ENCODE results near the gene ATP8A2.
A peak's percentile ranks its signal among the peaks of the same experiment; 100 is the strongest.

ATP8A2 gene

GRCh38 chr13:25466880-25467279 is 95.1 kb downstream of the ATP8A2 start:
- no peak overlapping the region for H3K4me3 ChIP-seq (ENCODE audit: low read depth, low read length)
- in situ Hi-C loops (cut with HindIII; ENCODE audit: low sequenced_read_pairs) = no loop called here
- no peak for DNase-seq (ENCODE audit: low read depth, low spot score)
- TF ChIP-seq CTCF (IDR thresholded peaks at IDR 0.05; ENCODE audit: low read depth, low read length) = no peak

- in situ Hi-C loops (cut with HindIII; ENCODE audit: low sequenced_read_pairs) = no loop called here
- TF ChIP-seq CTCF (IDR thresholded peaks at IDR 0.05; ENCODE audit: low read depth, low read length) = no peak
- DNase-seq (ENCODE audit: low read depth, low spot score) = peak; percentile 10
- H3K4me3 ChIP-seq (ENCODE audit: low read depth, low read length) = peak overlapping the region; percentile 6
These were observed 96.8 kb downstream of the ATP8A2 start for GRCh38 chr13:25468325-25469168.

- no peak overlapping the region for H3K4me3 ChIP-seq (ENCODE audit: low read depth, low read length)
- in situ Hi-C loops (cut with HindIII; ENCODE audit: low sequenced_read_pairs) = no loop called here
- no peak for DNase-seq (ENCODE audit: low read depth, low spot score)
- TF ChIP-seq CTCF (IDR thresholded peaks at IDR 0.05; ENCODE audit: low read depth, low read length) = no peak
These were observed 97.4 kb downstream of the ATP8A2 start for GRCh38 chr13:25469169-25469525.

- no peak for DNase-seq (ENCODE audit: low read depth, low spot score)
- no peak for TF ChIP-seq CTCF (IDR thresholded peaks at IDR 0.05; ENCODE audit: low read depth, low read length)
- H3K4me3 ChIP-seq (ENCODE audit: low read depth, low read length) = no peak overlapping the region
- in situ Hi-C loops (cut with HindIII; ENCODE audit: low sequenced_read_pairs) = no loop called here
These were observed 102.1 kb downstream of the ATP8A2 start for GRCh38 chr13:25473864-25474263.

GRCh38 chr13:25478186-25478585 is 106.4 kb downstream of the ATP8A2 start:
- H3K4me3 ChIP-seq (ENCODE audit: low read depth, low read length) = no peak overlapping the region
- DNase-seq (ENCODE audit: low read depth, low spot score) = no peak
- TF ChIP-seq CTCF (IDR thresholded peaks at IDR 0.05; ENCODE audit: low read depth, low read length) = no peak
- in situ Hi-C loops (cut with HindIII; ENCODE audit: low sequenced_read_pairs) = no loop called here

GRCh38 chr13:25489238-25489637 is 117.5 kb downstream of the ATP8A2 start:
- H3K4me3 ChIP-seq (ENCODE audit: low read depth, low read length) = no peak overlapping the region
- in situ Hi-C loops (cut with HindIII; ENCODE audit: low sequenced_read_pairs) = no loop called here
- TF ChIP-seq CTCF (IDR thresholded peaks at IDR 0.05; ENCODE audit: low read depth, low read length) = no peak
- DNase-seq (ENCODE audit: low read depth, low spot score) = no peak
